ENCODE results near the gene C5orf24. TPM values are rescaled to one million over a fixed set of nuclear protein-coding genes. Genes with fewer than 3 reads are reported as not detected.

The C5orf24 gene
- total and polyA plus RNA-seq, 10 of the 15 experiments (the other 5 are each of a cell fraction or from before 2014, with no cell fraction given): 5.4 to 26.8 (median 15.6) TPM

DNA sequence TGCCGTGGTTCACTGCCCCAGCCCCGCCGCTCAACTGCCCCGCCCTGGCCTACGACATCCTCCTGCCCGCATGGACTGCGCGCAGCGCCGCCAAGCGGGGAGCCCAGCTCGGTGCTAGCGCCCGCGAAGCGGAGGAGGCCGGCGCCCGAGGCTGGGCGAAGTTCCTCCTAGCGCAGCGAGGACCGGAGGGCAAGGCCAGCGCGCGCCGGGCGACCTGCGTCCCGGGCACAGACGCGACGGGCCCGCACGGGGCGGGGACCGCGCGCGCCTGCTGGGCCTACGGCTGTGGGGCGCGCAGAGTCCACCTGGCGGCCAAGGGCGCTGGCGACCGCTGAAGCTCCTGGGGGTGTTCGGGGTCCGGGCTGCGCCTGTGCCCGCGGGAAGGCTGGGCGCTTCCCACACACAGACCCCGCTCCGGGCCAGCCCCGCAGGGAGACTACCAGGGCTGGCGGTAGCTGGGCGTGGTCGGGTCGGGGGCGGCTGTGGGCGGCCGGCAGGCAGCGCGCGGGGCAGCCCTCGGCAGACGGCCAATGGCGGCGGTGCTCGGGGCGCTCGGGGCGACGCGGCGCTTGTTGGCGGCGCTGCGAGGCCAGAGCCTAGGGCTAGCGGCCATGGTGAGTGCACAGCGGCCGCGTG lies 59.0 kb downstream of the C5orf24 start, which contains the start of gene PCBD2 (continued):
- TF ChIP-seq ZBTB40 (IDR thresholded peaks at IDR 0.05; ENCODE audit: borderline replicate concordance) (no peak), EP300 (IDR thresholded peaks at IDR 0.05; ENCODE audit: borderline replicate concordance in 1 of 2, control insufficient read depth in 1 of 2, low read depth in 2 of 2, low read length in 2 of 2) (no peak), ZBTB33 (IDR thresholded peaks at IDR 0.05) (no peak), TCF3 (IDR thresholded peaks at IDR 0.05; ENCODE audit: borderline replicate concordance, insufficient read depth, low read depth, low read length) (no peak), BRCA1 (IDR thresholded peaks at IDR 0.05; ENCODE audit: low read depth, low read length) (no peak), NR2C1 (IDR thresholded peaks at IDR 0.05) (peak; percentile 14; the same call in 1 of the 2 replicates), CREM (IDR thresholded peaks at IDR 0.05; ENCODE audit: low read depth) (peak; percentile 76), MTA3 (IDR thresholded peaks at IDR 0.05; ENCODE audit: borderline replicate concordance, low read length) (no peak), USF2 (IDR thresholded peaks at IDR 0.05; ENCODE audit: borderline replicate concordance, low read depth, low read length) (no peak), HDGF (IDR thresholded peaks at IDR 0.05) (no peak), MEF2A (IDR thresholded peaks at IDR 0.05; ENCODE audit: insufficient read depth, low read depth, low read length) (peak; percentile 75), FOXK2 (IDR thresholded peaks at IDR 0.05) (no peak), FOXM1 (IDR thresholded peaks at IDR 0.05; ENCODE audit: low read depth, low read length) (no peak; the same call in 1 of the 2 replicates), BMI1 (IDR thresholded peaks at IDR 0.05; ENCODE audit: borderline replicate concordance) (no peak), POU2F2 (IDR thresholded peaks at IDR 0.05; ENCODE audit: borderline replicate concordance, low read depth, low read length) (peak; percentile 33; the same call in 1 of the 3 replicates), ZNF274 (IDR thresholded peaks at IDR 0.05; ENCODE audit: insufficient read depth, insufficient read length) (no peak), CHD4 (IDR thresholded peaks at IDR 0.05) (no peak), RAD21 (IDR thresholded peaks at IDR 0.05; ENCODE audit: insufficient read depth, low read depth, low read length) (peak; percentile 92), SREBF1 (IDR thresholded peaks at IDR 0.05; ENCODE audit: low read length) (0 out of 2 replicates have a peak, but pooled peaks have one; percentile 29)
- TF ChIP-seq, protein P1, sequence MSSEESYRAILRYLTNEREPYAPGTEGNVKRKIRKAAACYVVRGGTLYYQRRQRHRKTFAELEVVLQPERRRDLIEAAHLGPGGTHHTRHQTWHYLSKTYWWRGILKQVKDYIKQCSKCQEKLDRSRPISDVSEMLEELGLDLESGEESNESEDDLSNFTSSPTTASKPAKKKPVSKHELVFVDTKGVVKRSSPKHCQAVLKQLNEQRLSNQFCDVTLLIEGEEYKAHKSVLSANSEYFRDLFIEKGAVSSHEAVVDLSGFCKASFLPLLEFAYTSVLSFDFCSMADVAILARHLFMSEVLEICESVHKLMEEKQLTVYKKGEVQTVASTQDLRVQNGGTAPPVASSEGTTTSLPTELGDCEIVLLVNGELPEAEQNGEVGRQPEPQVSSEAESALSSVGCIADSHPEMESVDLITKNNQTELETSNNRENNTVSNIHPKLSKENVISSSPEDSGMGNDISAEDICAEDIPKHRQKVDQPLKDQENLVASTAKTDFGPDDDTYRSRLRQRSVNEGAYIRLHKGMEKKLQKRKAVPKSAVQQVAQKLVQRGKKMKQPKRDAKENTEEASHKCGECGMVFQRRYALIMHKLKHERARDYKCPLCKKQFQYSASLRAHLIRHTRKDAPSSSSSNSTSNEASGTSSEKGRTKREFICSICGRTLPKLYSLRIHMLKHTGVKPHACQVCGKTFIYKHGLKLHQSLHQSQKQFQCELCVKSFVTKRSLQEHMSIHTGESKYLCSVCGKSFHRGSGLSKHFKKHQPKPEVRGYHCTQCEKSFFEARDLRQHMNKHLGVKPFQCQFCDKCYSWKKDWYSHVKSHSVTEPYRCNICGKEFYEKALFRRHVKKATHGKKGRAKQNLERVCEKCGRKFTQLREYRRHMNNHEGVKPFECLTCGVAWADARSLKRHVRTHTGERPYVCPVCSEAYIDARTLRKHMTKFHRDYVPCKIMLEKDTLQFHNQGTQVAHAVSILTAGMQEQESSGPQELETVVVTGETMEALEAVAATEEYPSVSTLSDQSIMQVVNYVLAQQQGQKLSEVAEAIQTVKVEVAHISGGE (CRISPR knock-in tag; IDR thresholded peaks at IDR 0.05): no peak

All from GM12878 (cell line).